ENCODE results near the gene MIP. TPM values are rescaled to one million over a fixed set of nuclear protein-coding genes. Genes with fewer than 3 reads are reported as not detected.

Gene MIP
- total RNA-seq, 5 donors from 2014 or later (not counting 1 experiment from before 2014, with no cell fraction given), result not detected

DNA sequence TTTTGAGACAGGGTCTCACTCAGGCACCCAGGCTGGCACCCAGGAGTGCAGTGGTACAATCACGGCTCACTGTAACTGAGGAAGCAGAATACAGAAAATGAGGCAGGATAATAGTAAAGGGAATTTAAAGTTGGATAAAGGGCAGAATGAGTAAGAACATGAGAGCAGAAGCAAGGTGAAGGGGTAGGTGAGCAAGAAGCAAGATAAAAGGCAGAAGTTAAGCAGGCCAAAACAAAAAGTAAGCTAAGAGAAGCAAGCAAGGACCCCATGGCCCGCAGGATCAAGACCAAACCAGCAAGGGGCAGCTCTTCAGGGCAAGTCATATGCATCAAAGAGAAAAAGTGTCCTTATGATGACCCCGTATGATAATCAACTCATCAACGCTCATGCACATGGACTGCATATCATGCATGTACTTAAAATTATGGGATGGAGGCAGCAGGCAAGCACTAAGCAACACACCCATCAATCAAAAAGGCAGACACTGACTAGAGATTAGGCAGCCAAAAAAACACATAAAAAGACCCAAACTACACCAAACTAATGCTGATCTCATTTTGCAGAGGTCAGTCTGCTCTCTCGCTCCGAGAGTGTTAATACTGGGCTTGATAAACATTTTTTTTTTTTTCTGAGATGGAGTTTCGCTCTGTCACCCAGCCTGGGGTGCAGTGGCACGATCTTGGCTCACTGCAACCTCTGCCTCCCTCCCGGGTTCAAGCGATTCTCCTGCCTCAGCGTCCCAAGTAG, 16.9 kb downstream of the MIP start:
- Mint-ChIP-seq H3K4me1 (peaks cover 0 to 6% (median 0%) of the 10 kb centered on the region in 3 donors), H3K27ac (no peak overlapping the region), H3K4me3 (no peak overlapping the region), H3K27me3 (no peaks in the 10 kb centered on the region), H3K36me3 (peaks cover 7% of the 10 kb centered on the region), H3K9me3 (no peaks in the 10 kb centered on the region)
- ChIA-PET CTCF (interaction anchor here in 1 of 2 donors (0.5 kb wide), 1 partner anchor 611 kb away, joined by 3 read pairs; no protein-coding TSS in a partner anchor), POLR2A (interaction anchor here in 1 of 2 donors (0.5 kb wide), 1 partner anchor 8 kb away, joined by 4 read pairs; no protein-coding TSS in a partner anchor)
- no peak for ATAC-seq (replicated peaks in 1 of 4)
- peaks cover 4% of the 10 kb centered on the region in 2 donors for H3K36me3 ChIP-seq (ENCODE audit: control insufficient read depth in 2 of 2, extremely low read depth in 1 of 2, insufficient read depth in 1 of 2, low read length in 1 of 2)
- H3K27me3 ChIP-seq (replicated peaks in 1 of 2; ENCODE audit: control insufficient read depth in 2 of 2, extremely low read depth in 1 of 2, insufficient read depth in 2 of 2, low read length in 1 of 2), result no peaks in the 10 kb centered on the region
- H3K9me3 ChIP-seq, result no peaks in the 10 kb centered on the region
- no peak for DNase-seq
- H3K27ac ChIP-seq (ENCODE audit: low read length), result no peak overlapping the region
- 95% methylated on average over 2 of the region's 11 CpGs for WGBS (ENCODE audit: insufficient coverage)
- H3K4me1 ChIP-seq (ENCODE audit: control insufficient read depth in 1 of 2, extremely low read depth in 1 of 2, insufficient read depth in 2 of 2, low read length in 2 of 2), result no peaks in the 10 kb centered on the region
- H3K4me3 ChIP-seq (ENCODE audit: control insufficient read depth in 1 of 2, extremely low read depth in 1 of 2, low read length in 1 of 2), result no peak overlapping the region

DNA sequence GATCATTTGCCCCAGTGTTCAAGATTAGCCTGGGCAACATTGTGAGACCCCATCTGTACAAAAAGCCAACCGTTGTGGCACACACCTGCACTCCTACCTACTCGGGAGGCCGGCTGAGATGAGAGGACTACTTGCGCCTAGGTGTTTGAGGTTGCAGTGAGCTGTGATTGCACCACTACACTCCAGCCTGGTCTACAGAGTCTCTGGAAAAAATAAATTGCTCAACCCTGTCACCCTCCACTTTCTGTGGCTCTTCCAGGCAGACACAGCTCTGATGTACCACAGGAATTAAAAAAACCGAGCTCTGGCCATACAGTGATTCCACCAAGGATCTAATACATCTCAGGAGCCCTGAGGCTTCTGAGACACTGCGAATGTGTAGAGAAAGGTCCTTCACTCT, 19.6 kb downstream of the MIP start:
- Histone ChIP-seq H3K9me3 (no peaks in the 10 kb centered on the region), H3K4me1 (ENCODE audit: control insufficient read depth in 1 of 2, extremely low read depth in 1 of 2, insufficient read depth in 2 of 2, low read length in 2 of 2) (no peaks in the 10 kb centered on the region), H3K27ac (ENCODE audit: low read length) (no peak overlapping the region), H3K4me3 (ENCODE audit: control insufficient read depth in 1 of 2, extremely low read depth in 1 of 2, low read length in 1 of 2) (no peak overlapping the region), H3K36me3 (ENCODE audit: control insufficient read depth in 2 of 2, extremely low read depth in 1 of 2, insufficient read depth in 1 of 2, low read length in 1 of 2) (peaks cover 7 to 9% of the 10 kb centered on the region in 2 donors), H3K27me3 (replicated peaks in 1 of 2; ENCODE audit: control insufficient read depth in 2 of 2, extremely low read depth in 1 of 2, insufficient read depth in 2 of 2, low read length in 1 of 2) (no peaks in the 10 kb centered on the region)
- DNase-seq (no peak), ATAC-seq (replicated peaks in 1 of 4) (no peak)
- no peaks in the 10 kb centered on the region for H3K9me3 Mint-ChIP-seq
- H3K36me3 Mint-ChIP-seq, result peaks cover 10% of the 10 kb centered on the region
- ChIA-PET CTCF (no interaction called here), POLR2A (no interaction called here)
- H3K27me3 Mint-ChIP-seq, result no peaks in the 10 kb centered on the region
- H3K4me3 Mint-ChIP-seq, result no peak overlapping the region
- WGBS (ENCODE audit: insufficient coverage), result no CpG with 5 or more reads among the region's 6 CpGs
- no peak overlapping the region for H3K27ac Mint-ChIP-seq
- peaks cover 0 to 6% (median 0%) of the 10 kb centered on the region in 3 donors for H3K4me1 Mint-ChIP-seq

DNA sequence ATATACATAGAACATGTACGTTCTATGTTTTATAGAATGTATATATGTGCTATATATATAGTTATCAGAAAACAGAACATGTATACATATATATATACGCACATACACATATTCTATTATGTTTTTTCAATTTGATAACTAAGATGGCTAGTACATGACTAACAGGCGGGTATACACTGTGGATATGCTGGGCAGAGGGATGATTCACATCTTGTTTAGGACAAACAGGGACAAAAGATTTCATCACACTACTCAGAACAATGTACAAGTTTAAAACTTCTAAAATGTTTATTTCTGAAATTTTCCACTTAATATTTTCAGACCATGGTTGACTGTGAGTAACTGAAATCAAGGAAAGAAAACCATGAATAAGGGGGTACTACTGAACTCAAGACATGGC, 22.6 kb downstream of the MIP start:
- Histone ChIP-seq H3K9me3 (no peaks in the 10 kb centered on the region), H3K27me3 (replicated peaks in 1 of 2; ENCODE audit: control insufficient read depth in 2 of 2, extremely low read depth in 1 of 2, insufficient read depth in 2 of 2, low read length in 1 of 2) (no peaks in the 10 kb centered on the region), H3K4me3 (ENCODE audit: control insufficient read depth in 1 of 2, extremely low read depth in 1 of 2, low read length in 1 of 2) (no peak overlapping the region), H3K36me3 (ENCODE audit: control insufficient read depth in 2 of 2, extremely low read depth in 1 of 2, insufficient read depth in 1 of 2, low read length in 1 of 2) (peaks cover 7 to 15% of the 10 kb centered on the region in 2 donors), H3K27ac (ENCODE audit: low read length) (no peak overlapping the region), H3K4me1 (ENCODE audit: control insufficient read depth in 1 of 2, extremely low read depth in 1 of 2, insufficient read depth in 2 of 2, low read length in 2 of 2) (no peaks in the 10 kb centered on the region)
- H3K4me1 Mint-ChIP-seq, result no peaks in the 10 kb centered on the region
- ChIA-PET POLR2A (no interaction called here), CTCF (no interaction called here)
- no peak for ATAC-seq (replicated peaks in 1 of 4)
- no peaks in the 10 kb centered on the region for H3K27me3 Mint-ChIP-seq
- no peak for DNase-seq
- H3K36me3 Mint-ChIP-seq, result peaks cover 19% of the 10 kb centered on the region
- no peaks in the 10 kb centered on the region for H3K9me3 Mint-ChIP-seq
- H3K4me3 Mint-ChIP-seq, result no peak overlapping the region
- WGBS (ENCODE audit: insufficient coverage), result no CpG with 5 or more reads among the region's 3 CpGs
- H3K27ac Mint-ChIP-seq, result no peak overlapping the region

DNA sequence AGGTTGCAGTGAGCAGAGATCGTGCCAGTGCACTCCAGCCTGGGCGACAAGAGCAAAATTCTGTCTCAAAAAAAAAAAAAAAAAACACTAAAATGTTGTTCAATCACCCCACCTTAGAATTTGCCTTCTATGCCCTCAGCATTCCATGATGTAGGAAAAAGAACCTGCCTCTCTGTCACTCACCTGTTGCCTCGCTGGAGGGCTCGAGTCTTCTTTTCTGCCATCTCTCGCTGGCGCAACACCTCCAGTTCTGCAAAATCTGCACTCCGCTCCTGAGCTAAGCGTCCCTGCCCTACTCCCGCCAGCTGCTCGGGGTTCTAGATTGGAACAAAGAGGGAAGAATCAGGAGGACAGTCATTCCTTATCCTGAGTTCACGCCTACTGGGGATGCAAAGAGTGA, 23.2 kb downstream of the MIP start:
- Histone ChIP-seq H3K9me3 (no peaks in the 10 kb centered on the region), H3K27ac (ENCODE audit: low read length) (no peak overlapping the region), H3K4me1 (ENCODE audit: control insufficient read depth in 1 of 2, extremely low read depth in 1 of 2, insufficient read depth in 2 of 2, low read length in 2 of 2) (no peaks in the 10 kb centered on the region), H3K4me3 (ENCODE audit: control insufficient read depth in 1 of 2, extremely low read depth in 1 of 2, low read length in 1 of 2) (no peak overlapping the region), H3K27me3 (replicated peaks in 1 of 2; ENCODE audit: control insufficient read depth in 2 of 2, extremely low read depth in 1 of 2, insufficient read depth in 2 of 2, low read length in 1 of 2) (no peaks in the 10 kb centered on the region), H3K36me3 (ENCODE audit: control insufficient read depth in 2 of 2, extremely low read depth in 1 of 2, insufficient read depth in 1 of 2, low read length in 1 of 2) (peaks cover 7 to 15% of the 10 kb centered on the region in 2 donors)
- Mint-ChIP-seq H3K27me3 (no peaks in the 10 kb centered on the region), H3K4me1 (no peaks in the 10 kb centered on the region), H3K36me3 (peaks cover 19% of the 10 kb centered on the region), H3K9me3 (no peaks in the 10 kb centered on the region), H3K4me3 (no peak overlapping the region), H3K27ac (no peak overlapping the region)
- WGBS (ENCODE audit: insufficient coverage), result 100% methylated on average over 8 of the region's 11 CpGs
- CTCF ChIA-PET, result no interaction called here
- DNase-seq (no peak), ATAC-seq (replicated peaks in 1 of 4) (no peak)
- POLR2A ChIA-PET, result no interaction called here

GRCh38 chr12:56425940-56426438, 28.5 kb downstream of the MIP start:
- ChIA-PET CTCF (interaction anchor here (0.7 to 1.1 kb wide), 3 partner anchors 53 to 195 kb away, joined by 3 to 5 read pairs (median 4); partner anchors contain the start of gene STAT2 (in 1 of the 2)), POLR2A (interaction anchor here in 1 of 2 donors (0.6 kb wide), 1 partner anchor 10 kb away, joined by 3 read pairs; no protein-coding TSS in a partner anchor)
- H3K9me3 ChIP-seq, result no peaks in the 10 kb centered on the region
- no peaks in the 10 kb centered on the region for H3K9me3 Mint-ChIP-seq
- no peak overlapping the region for H3K27ac Mint-ChIP-seq
- peaks cover 19% of the 10 kb centered on the region for H3K36me3 Mint-ChIP-seq
- H3K4me1 ChIP-seq (ENCODE audit: control insufficient read depth in 1 of 2, extremely low read depth in 1 of 2, insufficient read depth in 2 of 2, low read length in 2 of 2), result peaks cover 10 to 12% of the 10 kb centered on the region in 2 experiments
- H3K27me3 Mint-ChIP-seq, result no peaks in the 10 kb centered on the region
- ATAC-seq (replicated peaks in 1 of 4), result no peak
- DNase-seq, result no peak
- no peak overlapping the region for H3K4me3 ChIP-seq (ENCODE audit: control insufficient read depth in 1 of 2, extremely low read depth in 1 of 2, low read length in 1 of 2)
- no peaks in the 10 kb centered on the region for H3K27me3 ChIP-seq (replicated peaks in 1 of 2; ENCODE audit: control insufficient read depth in 2 of 2, extremely low read depth in 1 of 2, insufficient read depth in 2 of 2, low read length in 1 of 2)
- peaks cover 11 to 12% of the 10 kb centered on the region in 2 donors for H3K36me3 ChIP-seq (ENCODE audit: control insufficient read depth in 2 of 2, extremely low read depth in 1 of 2, insufficient read depth in 1 of 2, low read length in 1 of 2)
- no CpG with 5 or more reads among the region's 3 CpGs for WGBS (ENCODE audit: insufficient coverage)
- H3K4me3 Mint-ChIP-seq, result no peak overlapping the region
- no peak overlapping the region for H3K27ac ChIP-seq (ENCODE audit: low read length)
- H3K4me1 Mint-ChIP-seq, result peaks cover 10 to 16% (median 14%) of the 10 kb centered on the region in 3 donors

DNA sequence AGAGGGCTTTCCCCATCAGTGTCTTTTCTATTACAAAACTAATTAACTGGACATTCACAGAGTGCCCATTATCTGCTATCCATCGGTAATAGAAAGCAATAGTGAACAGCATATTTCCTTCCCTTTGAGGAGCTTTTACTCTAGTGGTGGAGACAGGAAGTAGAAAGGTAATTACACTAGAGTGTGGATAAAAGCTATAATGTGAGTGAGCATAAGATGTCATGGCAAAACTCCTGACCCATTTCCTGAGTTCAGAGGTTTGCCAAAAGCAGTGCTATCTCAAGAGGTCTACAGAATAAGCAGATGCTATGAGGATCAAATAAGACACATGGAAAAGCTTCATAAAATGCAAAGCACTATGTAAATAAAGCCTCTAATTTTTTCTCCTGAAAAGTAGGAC, 29.3 kb downstream of the MIP start:
- H3K36me3 Mint-ChIP-seq, result peaks cover 27% of the 10 kb centered on the region
- CTCF ChIA-PET, result interaction anchor here in 1 of 2 donors (1.1 to 1.5 kb wide), 2 partner anchors 39 to 65 kb away, joined by 5 to 6 read pairs; partner anchors contain the start of gene STAT2
- DNase-seq (peak in 1 of 35 experiments; percentile 32), ATAC-seq (replicated peaks in 1 of 4) (peak; percentile 60 to 87 (median 70))
- no peaks in the 10 kb centered on the region for H3K27me3 Mint-ChIP-seq
- H3K27ac Mint-ChIP-seq, result peak overlapping the region; percentile 81 to 83
- H3K4me3 Mint-ChIP-seq, result peak overlapping the region in 1 of 3 donors; percentile 30
- no CpG with 5 or more reads among the region's 1 CpG for WGBS (ENCODE audit: insufficient coverage)
- no peak overlapping the region for H3K4me3 ChIP-seq (ENCODE audit: control insufficient read depth in 1 of 2, extremely low read depth in 1 of 2, low read length in 1 of 2)
- no peak overlapping the region for H3K27ac ChIP-seq (ENCODE audit: low read length)
- H3K27me3 ChIP-seq (replicated peaks in 1 of 2; ENCODE audit: control insufficient read depth in 2 of 2, extremely low read depth in 1 of 2, insufficient read depth in 2 of 2, low read length in 1 of 2), result no peaks in the 10 kb centered on the region
- peaks cover 10 to 12% of the 10 kb centered on the region in 2 experiments for H3K4me1 ChIP-seq (ENCODE audit: control insufficient read depth in 1 of 2, extremely low read depth in 1 of 2, insufficient read depth in 2 of 2, low read length in 2 of 2)
- H3K9me3 ChIP-seq, result no peaks in the 10 kb centered on the region
- peaks cover 17 to 18% of the 10 kb centered on the region in 2 donors for H3K36me3 ChIP-seq (ENCODE audit: control insufficient read depth in 2 of 2, extremely low read depth in 1 of 2, insufficient read depth in 1 of 2, low read length in 1 of 2)
- peaks cover 10 to 16% (median 14%) of the 10 kb centered on the region in 3 donors for H3K4me1 Mint-ChIP-seq
- POLR2A ChIA-PET, result interaction anchor here in 1 of 2 donors (0.6 kb wide), 1 partner anchor 11 kb away, joined by 3 read pairs; no protein-coding TSS in a partner anchor
- H3K9me3 Mint-ChIP-seq, result no peaks in the 10 kb centered on the region
